Activated gamma-delta T cell (primary cell): ENCODE results near the gene NDUFAF5.

ENCODE experiments used
- DNase-seq: peaks from one replicate; lab custom pipeline; 2025; lab: John Stamatoyannopoulos, UW

Gene NDUFAF5

DNA sequence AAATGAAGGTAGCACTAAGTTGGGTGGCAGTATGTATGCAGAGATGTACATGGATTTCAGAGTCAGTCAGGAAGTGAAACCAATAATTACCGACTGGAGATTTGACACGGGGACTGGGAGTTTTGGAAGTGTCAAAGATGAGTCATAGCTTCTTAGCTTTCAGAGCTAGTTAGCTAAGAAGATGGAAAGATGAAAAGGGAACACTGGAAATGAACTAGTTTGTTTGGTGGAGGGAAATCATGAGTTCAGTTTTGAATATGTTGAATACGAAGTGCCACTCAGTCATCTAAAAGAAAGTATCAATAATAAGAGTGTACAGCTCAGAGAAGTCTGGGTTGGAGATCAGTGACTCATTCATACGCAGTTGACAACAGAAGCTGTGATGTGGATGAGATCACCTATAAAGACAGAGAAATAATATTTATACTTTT is 7.6 kb upstream of the NDUFAF5 start:
- no peak for DNase-seq

DNA sequence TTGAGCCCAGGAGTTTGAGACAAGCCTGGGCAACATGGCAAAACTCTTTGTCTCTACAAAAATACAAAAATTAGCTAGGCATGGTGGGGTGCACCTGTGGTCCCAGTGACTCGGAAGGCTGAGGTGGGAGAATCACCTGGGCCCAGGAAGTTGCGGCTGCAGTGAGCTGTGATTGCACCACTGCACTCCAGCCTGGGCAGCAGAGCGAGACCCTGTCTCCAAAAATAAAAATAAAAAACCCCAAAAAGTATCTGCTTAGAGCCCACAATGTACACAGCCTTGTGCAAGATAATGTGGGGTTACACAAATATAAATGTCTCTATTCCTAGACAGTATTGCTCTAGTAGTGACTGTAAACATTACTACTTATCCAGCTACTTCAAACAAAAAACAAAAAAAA is 6.0 kb upstream of the NDUFAF5 start:
- DNase-seq, result no peak

DNA sequence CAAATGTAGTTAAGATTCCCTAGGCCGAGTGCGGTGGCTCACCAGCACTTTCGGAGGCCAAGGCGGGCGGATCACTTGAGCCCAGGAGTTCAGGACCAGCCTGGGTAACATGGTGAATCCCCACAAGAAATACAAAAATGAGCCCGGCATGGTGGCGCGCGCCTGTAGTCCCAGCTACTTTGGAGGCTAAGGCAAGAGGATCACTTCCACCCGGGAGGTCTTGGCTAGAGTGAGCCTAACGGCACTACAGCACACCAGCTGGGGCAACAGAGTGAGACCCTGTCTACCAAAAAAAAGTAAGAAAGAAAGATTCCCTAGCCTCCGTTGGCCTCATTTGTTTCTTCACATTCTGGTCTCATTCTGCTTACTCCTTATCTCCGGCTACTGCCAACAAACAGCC is 1.3 kb upstream of the NDUFAF5 start:
- no peak for DNase-seq

DNA sequence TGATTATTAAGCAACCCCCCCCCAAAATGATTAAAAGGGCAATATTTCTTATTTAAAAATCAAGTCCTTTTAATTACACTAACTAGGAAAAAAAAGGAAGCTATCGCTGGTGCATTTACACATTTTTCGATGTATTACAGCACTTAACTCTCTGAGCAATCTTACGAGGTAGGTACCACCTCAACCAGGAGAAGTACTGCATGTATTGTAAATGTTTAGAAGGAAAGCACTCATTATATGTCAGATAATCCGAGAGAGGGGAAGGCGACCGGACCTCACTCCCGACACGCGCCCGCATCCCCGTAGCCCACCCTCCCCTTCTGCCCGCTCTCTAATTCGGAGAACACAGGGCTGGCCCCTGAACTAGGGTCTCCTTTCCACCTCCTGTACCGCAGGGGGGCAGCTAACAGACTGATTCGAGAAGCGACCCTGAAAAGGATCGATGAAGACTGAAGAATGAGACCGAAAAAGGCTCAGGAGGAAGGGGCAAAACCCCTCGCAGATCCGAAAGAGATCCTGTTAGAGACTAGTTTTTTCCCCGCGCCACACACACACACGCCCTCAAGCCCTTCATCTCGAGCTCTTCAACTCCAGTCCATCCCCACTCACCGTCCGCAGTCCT is 446 bp upstream of the NDUFAF5 start:
- no peak for DNase-seq

DNA sequence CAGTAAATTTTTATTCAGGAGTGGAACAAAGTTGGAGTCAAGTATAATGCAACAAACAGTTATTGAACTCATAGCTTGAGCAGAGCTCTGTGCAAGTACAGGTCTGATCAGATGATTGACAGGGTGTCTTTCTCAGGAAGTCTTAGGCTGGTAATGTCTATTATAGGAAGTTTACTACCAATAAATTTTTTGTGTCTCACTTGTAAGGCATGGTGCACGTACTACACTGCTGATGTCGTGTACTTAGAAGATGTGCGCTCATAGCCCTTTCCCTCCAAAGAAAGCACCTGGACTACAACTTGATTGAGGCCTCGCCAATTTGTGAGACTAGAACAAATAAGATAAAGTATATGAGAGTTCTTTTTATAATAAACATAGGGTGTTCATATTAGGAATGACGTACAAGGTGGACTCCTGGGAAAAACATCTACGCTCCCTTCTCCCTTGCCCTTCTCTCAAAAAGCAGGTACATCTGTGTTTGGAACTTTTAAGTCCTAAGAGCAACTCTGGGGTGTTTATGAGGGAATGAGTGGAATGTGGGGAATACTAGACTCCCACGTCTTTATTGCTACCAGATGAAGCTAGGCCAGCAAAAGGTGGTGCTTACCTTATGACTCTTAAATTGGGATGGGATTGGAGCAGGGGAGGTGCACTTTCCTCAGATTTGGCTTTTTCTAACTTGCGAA is 1.5 kb downstream of the NDUFAF5 start:
- no peak for DNase-seq

DNA sequence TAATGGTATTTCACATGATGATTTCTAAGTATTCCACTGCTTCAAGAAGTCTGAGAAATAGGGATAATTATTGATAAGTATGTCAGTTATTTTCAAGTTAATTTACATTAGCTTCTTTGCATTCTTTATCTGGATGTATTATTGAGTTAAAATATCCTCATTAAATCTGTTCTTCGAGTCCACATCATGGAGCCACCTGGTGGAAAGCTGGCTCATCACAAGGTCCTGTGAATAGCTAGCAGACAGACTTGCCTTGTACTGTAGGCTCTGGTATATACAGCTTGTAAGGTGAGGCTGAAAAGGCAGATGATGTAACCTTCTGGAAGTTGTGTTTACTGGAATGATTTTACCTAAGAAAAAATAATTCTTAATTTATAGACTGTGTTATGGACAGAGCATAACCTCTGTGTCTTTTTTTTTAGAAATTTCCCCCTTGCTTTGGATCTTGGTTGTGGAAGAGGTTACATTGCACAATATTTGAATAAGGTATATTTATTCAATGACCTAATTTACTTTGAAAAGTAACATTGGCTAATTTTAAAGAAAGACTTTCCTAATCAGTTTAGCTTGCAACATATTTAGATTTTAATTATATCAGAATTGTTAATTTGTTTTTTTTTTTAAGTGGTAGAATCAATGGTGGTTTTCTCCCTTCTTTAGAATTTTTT is 3.5 kb downstream of the NDUFAF5 start:
- no peak for DNase-seq

DNA sequence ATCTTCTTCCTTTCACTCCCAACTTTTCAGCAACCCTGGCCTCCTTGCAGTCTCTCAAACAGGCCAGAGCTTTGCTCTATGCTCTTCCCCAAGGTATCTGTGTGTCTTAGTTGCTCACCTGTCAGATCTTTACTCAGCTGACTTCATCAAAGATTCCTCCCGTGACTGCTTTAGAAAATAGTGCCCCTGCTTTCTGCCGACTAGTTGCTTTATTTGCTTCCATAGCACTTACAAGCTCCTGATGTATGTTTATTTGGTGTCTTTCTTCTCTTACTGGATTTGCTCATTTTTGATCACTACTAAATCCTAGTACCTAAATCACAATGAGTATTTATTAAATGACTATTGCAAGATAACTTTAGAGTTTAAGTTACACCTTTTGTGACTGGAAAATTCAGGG is 5.9 kb downstream of the NDUFAF5 start:
- no peak for DNase-seq

DNA sequence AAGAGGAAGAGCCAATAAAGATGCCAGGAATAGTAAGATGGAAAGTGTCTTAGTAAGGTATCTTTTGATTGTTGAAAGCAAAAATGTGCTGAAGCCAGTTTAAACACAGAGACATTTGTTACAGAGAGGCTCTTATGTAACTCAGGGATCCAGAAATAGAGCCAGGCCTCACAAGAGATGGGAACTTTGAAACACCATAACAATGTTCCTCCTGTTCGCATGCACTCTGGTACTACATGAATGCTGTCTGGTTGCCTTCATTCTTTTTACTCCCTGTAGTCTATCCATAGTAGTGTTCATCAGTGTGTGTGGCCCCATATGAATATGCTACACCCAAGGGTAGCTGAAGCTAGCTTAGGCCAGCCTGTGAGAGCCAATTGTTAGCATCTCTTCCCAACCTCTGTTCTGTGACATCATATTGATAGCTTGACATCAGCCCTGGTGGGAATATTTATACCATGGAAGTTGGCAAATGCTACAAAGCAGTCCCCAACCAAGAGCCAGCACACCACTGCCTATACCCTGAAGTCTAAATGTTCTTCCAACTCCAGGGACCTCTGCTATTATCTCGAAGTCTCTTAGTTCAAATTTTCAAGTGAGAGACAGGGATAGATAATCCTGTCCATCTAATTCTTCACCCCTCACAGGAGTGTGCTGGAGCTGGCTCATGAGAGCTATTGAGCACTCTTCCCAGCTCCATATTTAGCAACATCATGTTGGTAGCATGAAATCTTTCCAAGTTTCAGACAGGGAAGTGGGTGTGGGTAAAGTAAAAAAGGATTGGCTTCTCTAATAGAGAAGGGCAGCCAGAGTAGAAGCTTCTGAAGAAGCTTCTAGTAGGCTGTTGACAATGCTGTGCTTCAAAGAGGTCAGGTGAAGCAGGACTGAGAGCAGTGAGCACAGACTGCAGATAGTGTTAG is 7.0 kb downstream of the NDUFAF5 start:
- DNase-seq, result no peak

DNA sequence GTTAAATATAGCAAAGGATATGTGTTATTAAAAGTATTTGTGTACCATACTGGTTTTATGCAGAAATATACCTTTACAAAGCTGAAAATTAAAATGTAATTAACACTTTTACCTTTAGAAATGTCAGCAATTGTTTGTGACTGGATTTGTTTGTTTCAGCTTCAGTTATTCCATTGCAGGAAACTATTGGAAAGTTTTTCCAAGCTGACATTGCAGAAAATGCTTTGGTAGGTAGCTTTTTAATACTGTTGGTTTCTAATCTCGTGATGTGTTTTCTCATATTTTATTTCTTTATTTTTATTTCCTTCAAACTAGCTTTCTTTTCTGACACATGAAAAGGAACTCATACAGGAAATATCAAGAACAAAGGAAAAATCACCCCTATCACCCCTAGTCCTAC is 8.2 kb downstream of the NDUFAF5 start:
- DNase-seq, result no peak

DNA sequence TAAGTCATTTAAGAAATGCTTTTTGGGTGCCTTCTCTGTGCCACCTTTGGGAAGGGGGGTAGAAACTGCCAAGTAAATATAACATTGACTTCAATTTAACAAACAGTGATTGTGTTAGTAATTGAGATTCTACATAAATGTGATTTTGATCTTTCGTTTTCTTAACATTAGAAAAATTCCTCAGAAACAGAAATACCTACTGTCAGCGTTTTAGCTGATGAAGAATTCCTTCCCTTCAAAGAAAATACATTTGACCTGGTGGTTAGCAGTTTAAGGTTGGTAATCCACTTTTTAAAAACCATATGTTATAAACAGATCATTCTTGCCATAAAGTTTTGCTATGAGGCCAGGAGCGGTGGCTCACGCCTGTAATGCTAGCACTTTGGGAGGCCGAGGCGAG is 9.8 kb downstream of the NDUFAF5 start:
- no peak for DNase-seq

DNA sequence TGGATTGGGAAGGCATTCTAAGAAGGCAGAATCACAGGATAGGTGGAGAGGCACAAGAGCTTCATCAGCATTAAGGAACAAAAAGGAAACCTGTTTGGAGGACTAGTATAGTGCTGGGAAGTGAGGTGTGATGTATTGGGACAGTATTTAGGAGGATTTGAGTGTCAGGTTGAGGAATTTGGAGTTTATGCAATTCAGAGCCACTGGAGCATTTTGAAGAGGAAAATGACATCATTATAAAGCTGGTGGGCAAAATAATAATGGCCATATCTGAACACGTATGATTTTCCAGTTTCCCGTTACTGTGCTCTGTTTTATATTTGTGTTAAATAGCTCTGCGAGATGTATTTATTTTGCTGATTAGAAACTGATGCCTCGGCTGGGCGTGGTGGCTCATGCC is 14.2 kb downstream of the NDUFAF5 start:
- DNase-seq, result no peak

DNA sequence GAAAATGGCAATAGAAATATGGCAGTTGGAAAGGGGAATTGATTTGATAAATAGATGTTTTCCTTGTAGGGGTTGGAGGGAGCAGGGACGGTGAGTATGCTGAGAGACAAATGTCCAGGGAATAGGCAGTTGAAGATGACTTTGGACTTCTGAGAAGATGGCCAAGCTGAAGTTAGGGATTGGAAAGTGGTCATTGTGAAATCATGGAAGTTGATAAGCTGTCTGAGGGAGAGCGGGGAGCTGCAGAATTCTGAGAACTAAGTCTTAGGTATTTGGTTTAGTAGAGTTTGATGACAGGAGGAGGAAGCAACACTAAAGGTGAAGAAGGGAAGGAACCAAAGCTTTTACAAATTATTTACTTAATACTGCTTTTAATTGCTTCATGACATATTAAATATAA is 15.1 kb downstream of the NDUFAF5 start:
- no peak for DNase-seq

DNA sequence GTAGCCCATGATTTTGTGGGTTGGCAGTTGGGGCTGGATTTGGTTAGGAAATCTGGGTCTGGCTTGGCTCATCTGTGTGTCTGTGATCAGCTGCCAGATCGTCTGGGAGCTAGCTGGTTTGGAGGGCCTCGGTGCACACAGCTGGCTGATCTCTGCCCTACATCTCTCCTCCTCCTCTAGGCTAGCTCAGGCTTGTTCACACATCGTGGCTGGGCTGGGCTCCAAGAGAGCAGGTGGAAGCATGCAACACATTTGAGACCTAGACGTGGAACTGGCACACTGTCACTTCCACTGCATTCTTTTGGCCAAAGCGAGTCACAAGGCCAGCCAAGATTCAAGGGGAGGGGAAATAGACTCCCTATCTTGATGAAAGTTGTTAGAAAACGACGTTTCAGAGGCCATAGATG is 15.9 kb downstream of the NDUFAF5 start:
- no peak for DNase-seq

DNA sequence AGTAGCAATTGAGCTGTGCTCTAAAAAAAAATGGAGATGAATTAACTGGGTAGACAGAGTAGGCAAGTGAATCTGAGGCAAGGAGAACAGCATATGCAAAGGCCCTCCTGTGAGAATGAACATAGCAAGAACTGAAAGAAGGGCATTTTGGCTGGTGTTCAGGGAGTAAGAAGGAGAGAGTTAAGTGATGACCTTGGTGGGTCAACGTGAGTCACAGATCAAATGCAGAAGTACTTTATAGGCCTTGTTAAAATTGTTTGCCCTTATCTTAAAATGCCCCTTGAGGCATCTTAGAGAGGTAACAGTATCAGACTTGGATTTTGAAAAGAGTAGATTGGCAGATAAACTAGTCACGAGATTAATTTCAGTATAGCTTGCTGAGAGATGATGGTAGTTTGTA is 24.5 kb downstream of the NDUFAF5 start:
- no peak for DNase-seq

DNA sequence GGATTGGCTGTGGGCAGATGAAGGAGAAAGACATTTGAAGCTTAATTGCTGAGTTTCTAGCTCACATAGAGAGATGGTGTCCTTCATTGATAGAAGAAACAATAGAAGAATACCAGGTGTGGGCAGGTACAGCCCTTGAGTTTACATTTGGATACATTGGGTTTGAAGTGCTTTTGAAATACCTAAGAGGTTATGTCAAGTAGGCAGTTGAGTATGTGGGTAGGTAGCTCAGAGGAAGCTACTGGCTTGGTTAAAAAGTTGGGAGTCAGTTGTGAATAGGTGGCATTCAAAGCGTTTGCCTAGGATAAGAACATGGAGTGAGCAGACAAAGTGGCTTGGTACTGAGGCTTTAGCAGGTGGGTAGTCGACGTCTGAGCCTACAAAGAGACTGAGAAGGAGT is 25.0 kb downstream of the NDUFAF5 start:
- no peak for DNase-seq

DNA sequence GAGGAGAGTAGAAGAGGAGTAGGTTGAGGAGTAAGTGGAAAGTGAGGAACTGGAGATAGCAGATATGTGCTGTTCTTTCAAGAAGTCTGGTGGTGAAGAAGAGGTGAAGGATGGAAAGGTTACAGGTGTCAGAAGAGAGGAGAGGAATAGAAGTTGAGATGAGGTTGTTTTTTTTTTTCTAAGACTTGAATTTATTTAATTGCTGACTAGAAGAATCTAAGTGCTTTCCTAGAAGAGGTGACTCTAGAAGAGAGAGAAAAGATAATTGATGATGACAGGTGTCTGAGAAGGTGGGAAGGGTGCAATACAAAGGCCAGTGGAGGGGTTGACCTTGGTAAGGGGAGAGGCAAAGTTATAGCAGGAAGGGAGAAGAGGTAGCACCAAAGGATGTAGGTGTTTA is 25.6 kb downstream of the NDUFAF5 start:
- no peak for DNase-seq

DNA sequence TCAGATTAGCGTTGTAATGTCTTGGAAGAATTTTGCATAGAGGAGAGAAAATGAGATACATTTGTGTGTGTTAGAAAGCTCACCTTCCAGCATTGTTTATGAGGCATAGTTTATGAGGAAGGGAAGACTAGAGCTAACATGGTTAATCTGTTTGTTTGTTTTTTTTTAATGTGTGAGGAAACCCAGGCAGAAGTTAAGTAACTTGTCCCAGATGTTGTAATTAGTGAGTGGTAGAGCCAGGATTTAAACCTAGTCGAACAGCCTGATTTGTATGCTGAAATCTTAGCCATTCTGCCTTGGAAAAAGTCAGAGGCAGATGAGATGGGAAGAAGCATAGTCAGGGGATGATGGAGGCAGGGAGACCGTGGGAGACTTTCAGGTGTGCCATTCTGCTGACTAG is 29.1 kb downstream of the NDUFAF5 start:
- DNase-seq, result no peak

DNA sequence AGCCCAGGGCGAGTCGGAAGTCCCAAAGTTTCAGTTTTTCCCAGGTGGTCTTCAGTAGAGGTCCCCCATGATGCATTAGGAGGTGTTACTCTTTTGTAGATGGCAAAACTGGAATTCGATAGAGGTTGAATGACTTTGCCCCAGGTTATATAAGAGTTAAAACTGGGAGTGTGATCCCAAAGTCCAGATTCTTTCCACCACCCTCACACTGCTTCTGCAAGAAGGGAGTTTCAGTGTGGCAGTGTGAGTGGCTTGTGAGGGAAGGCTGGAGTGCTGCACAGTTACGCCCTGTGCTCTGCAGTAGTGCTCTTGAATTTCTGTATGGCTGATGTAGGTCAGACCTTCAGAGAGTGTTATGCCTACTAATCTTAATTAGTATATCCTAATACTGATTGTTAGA is 29.8 kb downstream of the NDUFAF5 start:
- no peak for DNase-seq

DNA sequence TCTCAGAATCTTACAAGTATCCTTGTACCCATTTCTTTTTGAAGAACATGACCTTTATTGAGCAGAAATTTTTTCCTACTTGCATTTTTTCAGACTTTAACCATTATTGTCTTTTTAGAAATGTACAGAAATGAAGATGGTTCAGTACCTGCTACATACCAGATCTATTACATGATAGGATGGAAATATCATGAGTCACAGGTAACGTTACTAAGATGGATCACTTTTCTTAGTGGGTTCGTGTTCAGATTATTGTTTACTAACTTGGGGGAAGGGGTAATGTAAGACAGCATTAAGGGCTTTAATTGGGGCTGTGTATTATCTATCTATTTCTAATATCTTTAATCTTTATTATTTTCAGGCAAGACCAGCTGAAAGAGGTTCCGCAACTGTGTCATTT is 31.9 kb downstream of the NDUFAF5 start:
- DNase-seq, result no peak

DNA sequence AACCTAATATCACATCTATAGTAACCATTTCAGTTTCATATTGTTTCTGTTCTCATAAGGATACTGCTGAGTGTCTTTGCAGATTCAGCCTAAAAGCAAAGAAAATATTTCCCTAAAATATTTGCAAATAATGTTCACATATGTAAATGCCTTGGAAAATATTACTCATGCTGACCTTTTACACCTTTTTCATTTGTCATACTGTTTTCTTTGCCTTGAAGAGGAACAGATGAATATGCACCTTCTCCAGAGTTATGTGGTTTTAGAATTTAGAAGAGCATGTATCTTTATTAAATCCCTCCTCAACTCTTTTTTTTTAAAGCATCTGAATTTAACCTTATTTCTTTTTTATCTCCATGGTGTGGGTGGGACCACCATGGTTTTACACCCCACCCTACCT is 32.5 kb downstream of the NDUFAF5 start:
- DNase-seq, result no peak

DNA sequence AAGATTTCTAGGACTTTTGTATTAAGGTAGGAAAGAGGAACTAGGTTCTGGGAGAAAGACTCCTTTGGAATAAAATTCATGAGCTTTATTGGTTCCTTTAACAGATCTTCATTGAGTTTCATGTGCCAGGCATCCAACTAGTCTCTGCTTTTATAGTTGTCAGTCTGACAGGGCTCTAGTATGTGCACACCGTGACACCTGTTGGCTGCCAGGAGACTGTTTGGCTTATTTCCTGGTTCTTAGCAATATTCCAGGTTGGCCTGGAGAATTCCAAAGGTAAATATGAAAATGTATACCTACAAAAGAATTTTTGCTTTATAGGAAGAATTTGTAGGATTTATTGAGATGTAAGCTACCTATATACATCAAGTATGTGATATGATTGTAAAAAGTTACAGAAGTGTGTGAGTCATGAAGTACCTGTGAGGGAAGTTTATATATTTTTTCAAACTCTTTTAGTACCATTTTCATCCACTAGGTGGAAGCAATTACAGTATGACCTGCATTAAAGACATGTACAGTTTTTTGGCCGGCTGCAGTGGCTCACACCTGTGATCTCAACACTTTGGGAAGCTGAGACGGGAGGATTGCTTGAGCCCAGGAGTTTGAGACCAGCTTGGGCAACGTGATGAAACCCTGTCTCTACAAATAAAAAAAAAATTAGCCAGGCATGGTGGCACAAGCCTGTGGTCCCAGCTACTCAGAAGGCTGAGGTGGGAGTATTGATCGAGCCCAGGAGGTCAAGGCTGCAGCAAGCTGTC is 35.2 kb downstream of the NDUFAF5 start:
- DNase-seq, result no peak

DNA sequence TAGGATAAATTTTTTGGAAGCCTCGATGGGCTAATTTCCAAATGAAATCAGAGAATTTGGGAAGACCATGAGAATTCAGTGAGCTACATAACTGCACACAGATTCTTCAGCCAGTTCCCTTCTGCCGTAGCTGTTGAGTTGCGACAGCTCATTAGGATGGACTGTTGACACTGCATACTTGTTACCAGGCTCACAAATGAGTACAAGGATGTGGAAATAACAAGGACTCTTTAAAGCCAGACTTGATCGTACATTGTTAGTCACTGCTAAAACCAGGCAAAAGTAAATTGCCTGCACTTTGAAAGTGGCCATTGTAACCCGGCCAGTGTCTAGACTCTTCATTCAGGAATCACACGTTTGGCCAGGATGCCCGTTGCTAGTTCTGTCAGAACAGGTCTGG is 37.0 kb downstream of the NDUFAF5 start:
- no peak for DNase-seq
